ENCODE results near the gene S100A2. TPM values are rescaled to one million over a fixed set of nuclear protein-coding genes. Genes with fewer than 3 reads are reported as not detected.

S100A2 gene
- total and polyA plus RNA-seq, 2 of the 8 experiments (the other 6 are each of a cell fraction or from before 2014, with no cell fraction given), result 0.86 TPM; not detected in 1

GRCh38 chr1:153587314-153587713 lies 21.7 kb upstream of the S100A2 start:
- no peaks in the 10 kb centered on the region for H3K23me2 ChIP-seq (ENCODE audit: low read depth, low read length)
- no peaks in the 10 kb centered on the region for H4K20me1 ChIP-seq (replicated peaks in 1 of 2; ENCODE audit: control insufficient read depth in 1 of 2, insufficient read depth in 2 of 2, low read length in 2 of 2)
- no peak overlapping the region for H2BK15ac ChIP-seq (ENCODE audit: low read length)
- no peak overlapping the region for H2BK120ac ChIP-seq (replicated peaks; ENCODE audit: low read depth, low read length)
- H2BK5ac ChIP-seq (ENCODE audit: low read depth, low read length), result no peak overlapping the region
- ChIA-PET CTCF (ENCODE audit: partially characterized antibody) (interaction anchor here (2.0 kb wide), 1 partner anchor 40 kb away, joined by 6 read pairs; the partner anchor contains the start of gene S100A13), POLR2A (ENCODE audit: partially characterized antibody) (interaction anchor here (0.8 to 2.7 kb wide), 2 partner anchors 15 to 40 kb away, joined by 3 to 10 read pairs; partner anchors contain the start of gene S100A13)
- H2BK20ac ChIP-seq (ENCODE audit: low read length), result no peak overlapping the region
- WGBS, 2 experiments (ENCODE audit: extremely low coverage in 1 of 2, insufficient coverage in 1 of 2, insufficient read length in 1 of 2, insufficient replicate concordance in 2 of 2, low coverage in 1 of 2, low lambda C conversion rate in 2 of 2, missing lambda C conversion rate in 1 of 2), result 87% methylated on average over 5 of the region's 5 CpGs; no CpG with 5 or more reads in 1 of the 2 experiments
- H3K79me2 ChIP-seq (ENCODE audit: control insufficient read depth in 1 of 2, insufficient read depth in 2 of 2, low read length in 2 of 2), result no peaks in the 10 kb centered on the region
- no peak overlapping the region for H3K4me2 ChIP-seq (ENCODE audit: insufficient read depth in 1 of 2, low read depth in 2 of 2, low read length in 2 of 2)
- FAIRE-seq (no peak), DNase-seq (ENCODE audit: low read depth in 1 of 2, low spot score in 2 of 2) (no peak)
- no peak overlapping the region for H3K27ac ChIP-seq (ENCODE audit: low read depth, low read length)
- no peak overlapping the region for H4K8ac ChIP-seq (ENCODE audit: extremely low read depth, insufficient read depth, low read length)
- H2AK5ac ChIP-seq (ENCODE audit: low read depth, low read length), result no peak overlapping the region
- no peaks in the 10 kb centered on the region for H3K79me1 ChIP-seq (ENCODE audit: low read depth, low read length)
- no peak overlapping the region for H3K4ac ChIP-seq (replicated peaks; ENCODE audit: insufficient read length, low read depth, low read length)
- H3K27me3 ChIP-seq (replicated peaks in 1 of 4; ENCODE audit: control insufficient read depth in 3 of 4, extremely low read depth in 1 of 4, insufficient read depth in 3 of 4, low read length in 3 of 4), result no peaks in the 10 kb centered on the region
- H4K5ac ChIP-seq (ENCODE audit: insufficient read length, low read depth, low read length), result no peak overlapping the region
- H2BK12ac ChIP-seq (ENCODE audit: low read depth, low read length), result no peak overlapping the region
- no peak overlapping the region for H3K23ac ChIP-seq (ENCODE audit: insufficient read length)
- H3K4me3 ChIP-seq (ENCODE audit: extremely low read depth in 1 of 4, insufficient read depth in 2 of 4, low read depth in 3 of 4, low read length in 4 of 4), result no peak overlapping the region
- no peak overlapping the region for H4K91ac ChIP-seq (replicated peaks; ENCODE audit: insufficient read length, low read length)
- no peak overlapping the region for H3K56ac ChIP-seq (replicated peaks; ENCODE audit: insufficient read length, low read depth, low read length)
- H3K14ac ChIP-seq (ENCODE audit: insufficient read length), result no peak overlapping the region
- H3K18ac ChIP-seq (ENCODE audit: extremely low read depth, low read length), result no peak overlapping the region
- no peaks in the 10 kb centered on the region for H3K4me1 ChIP-seq (replicated peaks in 1 of 4; ENCODE audit: control insufficient read depth in 3 of 4, insufficient read depth in 4 of 4, low read length in 3 of 4)
- H3K36me3 ChIP-seq (ENCODE audit: control insufficient read depth in 2 of 4, insufficient read depth in 4 of 4, low read length in 3 of 4), result no peaks in the 10 kb centered on the region
- no peak overlapping the region for H3K9ac ChIP-seq (replicated peaks in 1 of 4; ENCODE audit: extremely low read depth in 1 of 4, low read depth in 3 of 4, low read length in 3 of 4)
- no peaks in the 10 kb centered on the region; a peak in 1 of 4 replicates for H3K9me3 ChIP-seq (ENCODE audit: insufficient read depth in 2 of 2, low read depth in 1 of 2, low read length in 1 of 2)
- no peak overlapping the region for H2AFZ ChIP-seq (ENCODE audit: low read length)
- TF ChIP-seq RXRA (IDR thresholded peaks at IDR 0.05; ENCODE audit: insufficient read depth, low read depth, low read length) (no peak), EGR1 (IDR thresholded peaks at IDR 0.05; ENCODE audit: borderline replicate concordance, low read depth, low read length) (no peak), SIRT6 (IDR thresholded peaks at IDR 0.05; ENCODE audit: low read length) (no peak), HDAC2 (IDR thresholded peaks at IDR 0.05; ENCODE audit: borderline replicate concordance in 1 of 2, low read depth in 2 of 2, low read length in 2 of 2) (no peak), POLR2AphosphoS5 (IDR thresholded peaks at IDR 0.05; ENCODE audit: low read depth, low read length) (no peak), SP2 (IDR thresholded peaks at IDR 0.05; ENCODE audit: low read length) (no peak), POLR2A (IDR thresholded peaks at IDR 0.05; ENCODE audit: control extremely low read depth in 1 of 2, low read depth in 2 of 2, low read length in 2 of 2) (no peak), E2F6 (IDR thresholded peaks at IDR 0.05) (no peak), TAF7 (optimal IDR thresholded peaks at IDR 0.05; ENCODE audit: borderline replicate concordance, low read depth, low read length) (no peak), HDAC6 (IDR thresholded peaks at IDR 0.05; ENCODE audit: low read depth, low read length) (no peak), KDM5A (IDR thresholded peaks at IDR 0.05; ENCODE audit: low read length) (no peak)
